ENCODE data around the gene SCAMP4. TPM values are rescaled to one million over a fixed set of nuclear protein-coding genes. Genes with fewer than 3 reads are reported as not detected.

Gene SCAMP4
- total and polyA plus RNA-seq, 12 donors, result 13.5 to 192 (median 60.3) TPM

GRCh38 chr19:1918975-1919374, 13.8 kb downstream of the SCAMP4 start:
- Histone ChIP-seq H3K9me3 (replicated peaks in 1 of 3) (no peaks in the 10 kb centered on the region), H3K36me3 (replicated peaks in 1 of 2) (peaks cover 0 to 39% of the 10 kb centered on the region in 2 donors), H3K27ac (no peak overlapping the region), H3K27me3 (no peaks in the 10 kb centered on the region), H3K4me1 (replicated peaks in 1 of 2) (no peaks in the 10 kb centered on the region), H3K4me3 (no peak overlapping the region)
- TF ChIP-seq CTCF (IDR thresholded peaks at IDR 0.05) (no peak), POLR2A (IDR thresholded peaks at IDR 0.05) (no peak)
- WGBS, 4 donors, result 94 to 96% (median 96%) methylated on average over 11 to 28 of the region's 28 CpGs
- no peak for DNase-seq
- intact Hi-C loops (cut with DNase I), result no loop called here

- WGBS, 4 donors, result 91 to 100% (median 93%) methylated on average over 2 to 19 of the region's 19 CpGs; no CpG with 5 or more reads in 1 of the 4 donors
Measured at GRCh38 chr19:1920644-1921043, 15.4 kb downstream of the SCAMP4 start.

DNA sequence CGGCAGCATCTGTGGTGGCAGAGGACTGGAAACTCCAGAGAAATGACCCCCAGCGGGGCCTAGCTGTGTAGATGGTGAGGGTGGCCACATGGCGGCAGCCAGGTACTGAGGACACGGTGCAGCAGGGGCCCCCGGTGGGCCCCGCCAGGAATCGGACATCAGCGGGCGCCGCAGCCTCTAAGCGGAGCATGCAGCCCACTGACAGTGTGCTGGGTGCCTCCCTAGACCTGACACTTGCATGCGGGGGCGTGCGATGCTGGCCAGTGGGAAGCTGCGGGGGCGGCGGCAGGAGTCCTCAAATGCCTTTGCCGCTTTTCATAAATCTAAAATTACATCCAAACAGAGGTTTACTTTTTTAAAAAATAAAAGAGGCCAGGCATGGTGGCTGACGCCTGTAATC, 16.1 kb downstream of the SCAMP4 start:
- no peak for TF ChIP-seq POLR2A (IDR thresholded peaks at IDR 0.05)
- TF ChIP-seq CTCF (IDR thresholded peaks at IDR 0.05), result no peak
- DNase-seq, result no peak
- intact Hi-C loops (cut with DNase I), result loop anchor here (10.0 kb wide), 2 partner anchors 57 to 153 kb away; partner anchors contain the start of gene KLF16 (in 1 of the 2)
- Histone ChIP-seq H3K4me1 (replicated peaks in 1 of 2) (no peaks in the 10 kb centered on the region), H3K4me3 (no peak overlapping the region), H3K9me3 (replicated peaks in 1 of 3) (no peaks in the 10 kb centered on the region), H3K27me3 (no peaks in the 10 kb centered on the region), H3K27ac (no peak overlapping the region), H3K36me3 (replicated peaks in 1 of 2) (peaks cover 0 to 43% of the 10 kb centered on the region in 2 donors)
- WGBS, 4 donors, result 95 to 98% (median 96%) methylated on average over 8 to 19 of the region's 19 CpGs

More at GRCh38 chr19:1920644-1921043, 15.4 kb downstream of the SCAMP4 start:
- H3K36me3 ChIP-seq (replicated peaks in 1 of 2), result peaks cover 0 to 43% of the 10 kb centered on the region in 2 donors
- TF ChIP-seq POLR2A (IDR thresholded peaks at IDR 0.05) (no peak), CTCF (IDR thresholded peaks at IDR 0.05) (no peak)
- no peaks in the 10 kb centered on the region for H3K4me1 ChIP-seq (replicated peaks in 1 of 2)
- no peaks in the 10 kb centered on the region for H3K9me3 ChIP-seq (replicated peaks in 1 of 3)
- intact Hi-C loops (cut with DNase I), result loop anchor here (10.0 kb wide), 2 partner anchors 56 to 154 kb away; partner anchors contain the start of gene KLF16 (in 1 of the 2)
- no peak overlapping the region for H3K27ac ChIP-seq
- H3K4me3 ChIP-seq, result no peak overlapping the region
- DNase-seq, result no peak
- H3K27me3 ChIP-seq, result no peaks in the 10 kb centered on the region

DNA sequence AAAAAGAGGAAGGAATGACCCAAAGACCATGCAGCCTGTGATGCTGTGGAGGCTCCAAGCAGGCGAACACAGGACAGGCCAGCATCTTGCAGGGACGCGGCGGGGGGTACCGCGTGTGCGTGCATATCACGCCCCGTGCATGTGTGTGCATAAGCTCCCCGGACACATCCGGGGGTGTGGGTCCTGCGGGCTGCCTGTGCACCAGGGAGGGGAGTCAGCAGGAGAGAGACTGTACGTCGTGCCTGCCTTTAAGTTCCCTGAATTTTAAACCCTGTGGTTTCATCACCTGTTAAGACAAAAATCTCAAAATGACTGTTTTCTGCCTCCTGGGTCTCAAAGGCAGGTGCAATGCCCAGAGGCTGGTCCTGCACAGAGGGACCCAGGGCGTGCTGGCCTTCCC, 16.6 kb downstream of the SCAMP4 start:
- TF ChIP-seq POLR2A (IDR thresholded peaks at IDR 0.05) (no peak), CTCF (IDR thresholded peaks at IDR 0.05) (no peak)
- 91 to 96% (median 93%) methylated on average over 15 of the region's 15 CpGs for WGBS, 4 donors
- no peak overlapping the region for H3K4me3 ChIP-seq
- H3K27me3 ChIP-seq, result no peaks in the 10 kb centered on the region
- H3K4me1 ChIP-seq (replicated peaks in 1 of 2), result no peaks in the 10 kb centered on the region
- H3K9me3 ChIP-seq (replicated peaks in 1 of 3), result no peaks in the 10 kb centered on the region
- DNase-seq, result no peak
- H3K36me3 ChIP-seq (replicated peaks in 1 of 2), result peaks cover 0 to 43% of the 10 kb centered on the region in 2 donors
- intact Hi-C loops (cut with DNase I), result loop anchor here (10.0 kb wide), 2 partner anchors 57 to 153 kb away; partner anchors contain the start of gene KLF16 (in 1 of the 2)
- no peak overlapping the region for H3K27ac ChIP-seq

Measured in adrenal gland (tissue), 12 donors.